ENCODE data around the gene SHISA2. TPM values are rescaled to one million over a fixed set of nuclear protein-coding genes. Genes with fewer than 3 reads are reported as not detected.

SHISA2 gene
- total RNA-seq, 1 experiment from 2014 or later: not detected

DNA sequence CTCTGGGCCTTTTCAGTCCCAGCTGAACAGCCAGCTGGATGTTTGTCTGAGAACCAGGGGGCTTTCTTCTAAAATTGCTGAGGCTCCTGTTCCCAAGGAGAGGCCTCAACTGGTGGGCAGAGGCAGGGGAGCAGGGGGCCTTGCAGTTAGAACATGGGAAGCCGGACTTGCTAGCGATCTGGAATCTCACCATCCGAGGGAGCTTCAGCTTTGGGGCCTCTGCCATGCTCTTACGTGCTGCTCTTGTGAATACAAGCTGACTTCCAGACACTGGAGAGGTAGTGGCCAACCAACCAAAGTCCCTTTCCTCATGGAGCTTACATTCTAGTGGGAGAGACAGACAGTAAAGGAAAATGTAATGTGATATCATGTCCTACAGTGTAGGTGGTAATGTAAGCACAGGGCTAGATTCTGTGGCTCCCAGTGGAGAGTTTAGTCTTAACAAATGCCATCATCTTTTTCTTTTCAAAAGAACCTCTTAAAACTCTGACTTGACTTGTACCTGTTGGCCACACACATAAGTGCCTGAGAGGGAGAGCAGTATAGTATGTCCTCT lies 22.2 kb downstream of the SHISA2 start:
- intact Hi-C loops (cut with micrococcal nuclease; ENCODE audit: unreplicated experiment): no loop called here
- Histone ChIP-seq H3K36me3 (ENCODE audit: low read depth) (no peaks in the 10 kb centered on the region), H3K9me3 (ENCODE audit: insufficient read depth, low read depth) (no peaks in the 10 kb centered on the region), H4K20me1 (ENCODE audit: insufficient read depth) (no peaks in the 10 kb centered on the region), H3K79me2 (ENCODE audit: low read depth) (no peaks in the 10 kb centered on the region), H3F3A (ENCODE audit: insufficient read depth, low read depth) (no peaks in the 10 kb centered on the region), H3K9me2 (ENCODE audit: insufficient read depth) (no peaks in the 10 kb centered on the region), H3K27me3 (ENCODE audit: insufficient read depth, low read depth) (peaks cover 79% of the 10 kb centered on the region), H2AFZ (no peak overlapping the region), H3K4me1 (replicated peaks; ENCODE audit: insufficient read depth) (no peaks in the 10 kb centered on the region), H3K4me3 (no peak overlapping the region), H3K4me2 (no peak overlapping the region), H3K27ac (no peak overlapping the region)
- no TSS peak for BruUV-seq (replicated peaks)
- TF ChIP-seq CTCF (conservative IDR thresholded peaks at IDR 0.05) (no peak), EZH2 (IDR thresholded peaks at IDR 0.05; ENCODE audit: low read depth) (no peak)
- ChIA-PET CTCF (no interaction called here), POLR2A (ENCODE audit: unreplicated experiment) (no interaction called here)
- no peak for DNase-seq

DNA sequence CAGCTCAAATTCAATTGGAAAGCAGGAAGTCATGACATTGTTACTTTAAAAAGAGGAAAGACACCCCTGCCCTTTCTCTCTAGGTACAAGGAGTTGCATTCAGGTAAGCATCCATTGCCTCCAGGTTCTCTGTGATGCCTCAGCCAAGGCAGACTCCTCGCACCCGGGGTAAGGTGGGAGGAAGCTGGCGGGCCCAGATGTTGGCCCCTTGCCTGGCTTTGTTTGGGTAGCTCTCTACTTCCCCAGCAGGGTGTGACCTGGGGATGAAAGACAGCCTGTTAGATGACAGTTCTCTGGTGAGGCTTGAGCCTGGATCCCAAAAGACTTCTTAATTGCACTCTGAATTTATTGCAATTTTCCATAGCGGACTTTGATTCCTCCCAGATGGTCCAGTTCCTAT lies 25.6 kb downstream of the SHISA2 start:
- no TSS peak for BruUV-seq (replicated peaks)
- Histone ChIP-seq H3K36me3 (ENCODE audit: low read depth) (no peaks in the 10 kb centered on the region), H3K79me2 (ENCODE audit: low read depth) (no peaks in the 10 kb centered on the region), H3K27me3 (ENCODE audit: insufficient read depth, low read depth) (peaks cover 66% of the 10 kb centered on the region), H3K4me2 (no peak overlapping the region), H3K4me1 (replicated peaks; ENCODE audit: insufficient read depth) (peaks cover 8% of the 10 kb centered on the region; the same call in 1 of the 2 replicates), H2AFZ (no peak overlapping the region), H4K20me1 (ENCODE audit: insufficient read depth) (no peaks in the 10 kb centered on the region), H3K27ac (no peak overlapping the region), H3K9me3 (ENCODE audit: insufficient read depth, low read depth) (no peaks in the 10 kb centered on the region), H3F3A (ENCODE audit: insufficient read depth, low read depth) (peaks cover 9% of the 10 kb centered on the region; the same call in 1 of the 2 replicates), H3K4me3 (no peak overlapping the region), H3K9me2 (ENCODE audit: insufficient read depth) (no peaks in the 10 kb centered on the region)
- POLR2A ChIA-PET (ENCODE audit: unreplicated experiment): no interaction called here
- intact Hi-C loops (cut with micrococcal nuclease; ENCODE audit: unreplicated experiment): no loop called here
- TF ChIP-seq EZH2 (IDR thresholded peaks at IDR 0.05; ENCODE audit: low read depth) (no peak), CTCF (conservative IDR thresholded peaks at IDR 0.05) (no peak)
- CTCF ChIA-PET: no interaction called here
- DNase-seq: no peak

DNA sequence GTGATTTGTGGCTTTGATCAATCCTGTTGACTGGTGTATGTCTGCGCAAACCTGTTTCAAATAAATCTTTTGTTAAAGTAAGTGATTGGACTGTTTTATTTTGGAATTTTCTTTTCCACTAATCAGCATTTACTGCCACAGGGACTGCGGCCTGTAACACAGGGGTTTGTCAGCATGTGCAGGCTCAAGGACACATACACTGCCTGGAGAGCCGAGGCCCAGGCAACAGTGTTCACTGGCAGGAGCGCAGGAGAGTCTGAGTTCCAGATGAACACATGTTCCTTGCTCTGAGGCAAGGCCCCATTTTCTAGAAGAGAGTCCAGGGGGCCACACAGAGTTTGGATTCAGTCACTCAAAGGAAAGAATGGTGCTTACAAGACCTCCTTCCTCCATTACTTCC lies 26.0 kb downstream of the SHISA2 start:
- BruUV-seq (replicated peaks): no TSS peak

More for the DNA sequence above, 26.0 kb downstream of the SHISA2 start:
- peaks cover 8% of the 10 kb centered on the region; the same call in 1 of the 2 replicates for H3K4me1 ChIP-seq (replicated peaks; ENCODE audit: insufficient read depth)
- peaks cover 9% of the 10 kb centered on the region; the same call in 1 of the 2 replicates for H3F3A ChIP-seq (ENCODE audit: insufficient read depth, low read depth)
- intact Hi-C loops (cut with micrococcal nuclease; ENCODE audit: unreplicated experiment): no loop called here
- H3K27ac ChIP-seq: no peak overlapping the region
- no peaks in the 10 kb centered on the region for H3K36me3 ChIP-seq (ENCODE audit: low read depth)
- ChIA-PET POLR2A (ENCODE audit: unreplicated experiment) (no interaction called here), CTCF (no interaction called here)
- peaks cover 68% of the 10 kb centered on the region for H3K27me3 ChIP-seq (ENCODE audit: insufficient read depth, low read depth)
- no peaks in the 10 kb centered on the region for H3K9me3 ChIP-seq (ENCODE audit: insufficient read depth, low read depth)
- no peaks in the 10 kb centered on the region for H3K9me2 ChIP-seq (ENCODE audit: insufficient read depth)
- DNase-seq: no peak
- no peaks in the 10 kb centered on the region for H4K20me1 ChIP-seq (ENCODE audit: insufficient read depth)
- H3K4me3 ChIP-seq: no peak overlapping the region
- TF ChIP-seq EZH2 (IDR thresholded peaks at IDR 0.05; ENCODE audit: low read depth): no peak
- no peak for TF ChIP-seq CTCF (conservative IDR thresholded peaks at IDR 0.05)
- H3K4me2 ChIP-seq: no peak overlapping the region
- no peak overlapping the region for H2AFZ ChIP-seq
- no peaks in the 10 kb centered on the region for H3K79me2 ChIP-seq (ENCODE audit: low read depth)

Data from PC-9 (cell line).